Gastrocnemius medialis (tissue), 4 donors: ENCODE results near the gene EPHX1. TPM values are rescaled to one million over a fixed set of nuclear protein-coding genes. Genes with fewer than 3 reads are reported as not detected.
A peak's percentile ranks its signal among the peaks of the same experiment; 100 is the strongest.

ENCODE experiments used
- ATAC-seq, 2 donors: fragments of 150-250 bp; one replicate each; pipeline ENCODE4 v1.9.1; 2016
- DNase-seq, 2 donors: peaks; one replicate each; pipeline ENCODE4 v3.0.0-alpha.2; 2019
- H3K27ac ChIP-seq, 4 donors: fragments of 200-600 bp; sonication (generic); 1 replicate in 1 of 4; 2 replicates in 3 of 4; pipeline ENCODE4 v1.5.1; 2016 to 2018; ENCODE audit warnings: mild to moderate bottlenecking in 2 of 4, moderate library complexity in 1 of 4
- H3K27me3 ChIP-seq, 3 donors: fragments of 200-600 bp; sonication (generic) in 2 of 3; 1 replicate in 1 of 3; 2 replicates in 2 of 3; pipeline versions ENCODE4 v1.5.1 to v1.6.0; 2016 to 2019; ENCODE audit warnings: mild to moderate bottlenecking in 1 of 3, moderate library complexity in 1 of 3
- H3K36me3 ChIP-seq, 2 donors: fragments of 200-600 bp; sonication (generic) in 1 of 2; one replicate each; pipeline ENCODE4 v1.5.1; 2017 to 2018
- H3K4me1 ChIP-seq, 2 donors: fragments of 200-600 bp; sonication (generic) in 1 of 2; one replicate each; pipeline ENCODE4 v1.5.1; 2016 to 2017; ENCODE audit warnings: mild to moderate bottlenecking in 2 of 2
- H3K4me3 ChIP-seq, 4 donors: fragments of 200-600 bp; sonication (generic) in 3 of 4; 1 replicate in 1 of 4; 2 replicates in 3 of 4; pipeline ENCODE4 v1.5.1; 2016 to 2019; ENCODE audit warnings: mild to moderate bottlenecking in 2 of 4
- H3K9me3 ChIP-seq, 3 donors: fragments of 200-600 bp; sonication (generic) in 2 of 3; 1 replicate in 1 of 3; 2 replicates in 2 of 3; pipeline ENCODE4 v1.5.1; 2016 to 2019
- CTCF ChIP-seq, 5 experiments: fragments of 450-650 bp in 3 of 5; fragments of 200-600 bp in 2 of 5; sonication (generic) in 2 of 5; IDR thresholded peaks in 4 of 5; conservative IDR thresholded peaks in 1 of 5; 1 replicate in 4 of 5; 2 replicates in 1 of 5; pipeline ENCODE4 v1.5.1; 2016 to 2019; ENCODE audit warnings: antibody characterized with exemption in 5 of 5, mild to moderate bottlenecking in 3 of 5, moderate library complexity in 3 of 5
- POLR2A ChIP-seq, 2 donors: fragments of 450-650 bp; IDR thresholded peaks; one replicate each; pipeline ENCODE4 v1.6.1; 2017; ENCODE audit warnings: antibody characterized with exemption in 2 of 2, mild to moderate bottlenecking in 2 of 2, moderate library complexity in 2 of 2
- in situ Hi-C, 4 donors: fragments of 200-750 bp; cut with MboI; loops; one replicate each; pipeline versions ENCODE4 v1.15.0 to v1.8.0; 2017; ENCODE audit warnings: low sequenced_read_pairs in 4 of 4
- intact Hi-C: fragments of 100-400 bp; cut with DNase I; formaldehyde crosslinking; loops from one replicate; pipeline ENCODE4 v1.15.1; 2023; ENCODE audit warnings: low total_unique reads
- total RNA-seq, 4 donors: library from RNA; depleted of rRNA; stranded (reverse); fragments of >200 nt; gene quantifications; one replicate each; pipeline versions ENCODE4 v1.1.0 to v1.2.3, GENCODE V29; 2016

Gene EPHX1
- total RNA-seq, 4 donors from 2014 or later = 65.7 to 155 (median 108) TPM

GRCh38 chr1:225842788-225843425 lies 33.0 kb downstream of the EPHX1 start:
- peaks cover 0 to 5% of the 10 kb centered on the region in 2 donors for H3K4me1 ChIP-seq
- no peaks in the 10 kb centered on the region for H3K9me3 ChIP-seq
- no peak overlapping the region for H3K4me3 ChIP-seq
- H3K27ac ChIP-seq = peak overlapping the region in 1 of 4 donors; percentile 29
- peaks cover 0 to 91% of the 10 kb centered on the region in 2 donors for H3K36me3 ChIP-seq
- DNase-seq (no peak), ATAC-seq (no peak)
- no peak for TF ChIP-seq CTCF (IDR thresholded peaks at IDR 0.05 in 4 of 5, conservative IDR thresholded peaks at IDR 0.05 in 1 of 5)
- TF ChIP-seq POLR2A (IDR thresholded peaks at IDR 0.05) = no peak
- in situ Hi-C loops = loop anchor here in 2 of 4 donors (10.0 kb wide), 2 partner anchors 68 to 368 kb away; partner anchors contain the start of gene SRP9 (in 1 of the 2)
- intact Hi-C loops = loop anchor here (5.0 kb wide), 1 partner anchor 34 kb away; no protein-coding TSS in a partner anchor
- no peaks in the 10 kb centered on the region for H3K27me3 ChIP-seq

GRCh38 chr1:225843426-225843795 lies 33.5 kb downstream of the EPHX1 start:
- H3K36me3 ChIP-seq = peaks cover 0 to 86% of the 10 kb centered on the region in 2 donors
- DNase-seq = peak in 1 of 2 donors; percentile 4
- no peak overlapping the region for H3K27ac ChIP-seq
- intact Hi-C loops = loop anchor here (5.0 kb wide), 1 partner anchor 34 kb away; no protein-coding TSS in a partner anchor
- ATAC-seq = no peak
- no peaks in the 10 kb centered on the region for H3K9me3 ChIP-seq
- no peak for TF ChIP-seq POLR2A (IDR thresholded peaks at IDR 0.05)
- no peak for TF ChIP-seq CTCF (IDR thresholded peaks at IDR 0.05 in 4 of 5, conservative IDR thresholded peaks at IDR 0.05 in 1 of 5)
- in situ Hi-C loops = loop anchor here in 2 of 4 donors (10.0 kb wide), 2 partner anchors 69 to 369 kb away; partner anchors contain the start of gene SRP9 (in 1 of the 2)
- no peak overlapping the region for H3K4me3 ChIP-seq
- H3K4me1 ChIP-seq = peaks cover 0 to 5% of the 10 kb centered on the region in 2 donors
- H3K27me3 ChIP-seq = no peaks in the 10 kb centered on the region

- DNase-seq (peak in 1 of 2 donors; percentile 12), ATAC-seq (no peak)
- intact Hi-C loops = loop anchor here (5.0 kb wide), 2 partner anchors 33 to 37 kb away; no protein-coding TSS in a partner anchor
- TF ChIP-seq POLR2A (IDR thresholded peaks at IDR 0.05) = no peak
- no peak for TF ChIP-seq CTCF (IDR thresholded peaks at IDR 0.05 in 4 of 5, conservative IDR thresholded peaks at IDR 0.05 in 1 of 5)
- Histone ChIP-seq H3K27ac (peak overlapping the region in 2 of 4 donors; percentile 45 to 61), H3K4me3 (no peak overlapping the region), H3K36me3 (peaks cover 0 to 75% of the 10 kb centered on the region in 2 donors), H3K27me3 (no peaks in the 10 kb centered on the region), H3K9me3 (no peaks in the 10 kb centered on the region), H3K4me1 (peaks cover 0 to 5% of the 10 kb centered on the region in 2 donors)
- in situ Hi-C loops = loop anchor here in 2 of 4 donors (10.0 kb wide), 2 partner anchors 70 to 370 kb away; partner anchors contain the start of gene SRP9 (in 1 of the 2)
Observed at GRCh38 chr1:225844236-225845061, 34.5 kb downstream of the EPHX1 start.

DNA sequence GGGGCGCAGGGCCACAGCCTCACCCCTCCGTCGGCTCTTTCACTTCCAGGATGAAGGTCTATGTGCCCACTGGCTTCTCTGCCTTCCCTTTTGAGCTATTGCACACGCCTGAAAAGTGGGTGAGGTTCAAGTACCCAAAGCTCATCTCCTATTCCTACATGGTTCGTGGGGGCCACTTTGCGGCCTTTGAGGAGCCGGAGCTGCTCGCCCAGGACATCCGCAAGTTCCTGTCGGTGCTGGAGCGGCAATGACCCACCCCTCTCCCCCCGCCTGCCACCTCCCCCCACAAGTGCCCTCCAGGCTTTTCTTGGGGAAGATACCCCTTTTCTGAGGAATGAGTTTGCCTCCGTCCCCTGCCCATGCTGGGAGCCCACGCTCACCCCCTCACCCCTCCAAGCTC lies 35.2 kb downstream of the EPHX1 start:
- H3K27ac ChIP-seq = peak overlapping the region; percentile 15 to 61 (median 38)

More for the DNA sequence above, 35.2 kb downstream of the EPHX1 start:
- in situ Hi-C loops (loop anchor here in 2 of 4 donors (10.0 kb wide), 2 partner anchors 70 to 370 kb away; partner anchors contain the start of gene SRP9 (in 1 of the 2)), intact Hi-C loops (loop anchor here (5.0 kb wide), 1 partner anchor 38 kb away; no protein-coding TSS in a partner anchor)
- Histone ChIP-seq H3K9me3 (no peaks in the 10 kb centered on the region), H3K36me3 (peaks cover 0 to 69% of the 10 kb centered on the region in 2 donors), H3K27me3 (no peaks in the 10 kb centered on the region), H3K4me1 (peaks cover 3 to 5% of the 10 kb centered on the region in 2 donors), H3K4me3 (no peak overlapping the region)
- DNase-seq = peak in 1 of 2 donors; percentile 5
- TF ChIP-seq POLR2A (IDR thresholded peaks at IDR 0.05) (no peak), CTCF (IDR thresholded peaks at IDR 0.05 in 4 of 5, conservative IDR thresholded peaks at IDR 0.05 in 1 of 5) (no peak)
- no peak for ATAC-seq
